T-cell (primary cell): Measurements from ENCODE around the gene TMEM245. TPM values are rescaled to one million over a fixed set of nuclear protein-coding genes. Genes with fewer than 3 reads are reported as not detected.

Source experiments
- ATAC-seq, 4 experiments: fragments of 200-7000 bp in 3 of 4; fragments of 150-1000 bp in 1 of 4; cut with Tn5 transposase; replicated peaks in 1 of 4; 1 replicate in 3 of 4; 2 replicates in 1 of 4; pipeline ENCODE4 v1.10.0; 2021; ENCODE audit warnings: moderate library complexity in 3 of 4, mild to moderate bottlenecking in 2 of 4, moderate number of reproducible peaks in 1 of 4
- CTCF ChIA-PET, 2 donors: fragments of 300-600 bp; sonication (Branson Sonifier 250); formaldehyde crosslinking; loops; one replicate each; lab custom pipeline; 2022; ENCODE audit warnings: antibody characterized with exemption in 2 of 2; lab: Charles Lee
- POLR2A ChIA-PET, 2 donors: fragments of 300-600 bp; sonication (Branson Sonifier 250); formaldehyde crosslinking; loops; one replicate each; lab custom pipeline; 2022; ENCODE audit warnings: antibody characterized with exemption in 2 of 2; lab: Charles Lee
- DNase-seq, 35 experiments: peaks; one replicate each; pipeline versions ENCODE4 v3.0.0 to v3.0.0-alpha.2; 2013 to 2023
- H3K27ac ChIP-seq: one replicate; pipeline ENCODE4 v1.5.1; 2013; ENCODE audit warnings: low read length
- H3K27me3 ChIP-seq, 2 experiments: replicated peaks in 1 of 2; 1 replicate in 1 of 2; 2 replicates in 1 of 2; pipeline versions ENCODE4 v1.6.1 to v1.7.0; 2013; ENCODE audit warnings: low read length in 1 of 2, mixed read lengths in 1 of 2; ENCODE audit not compliant: control insufficient read depth in 2 of 2, insufficient read depth in 2 of 2; ENCODE audit errors: extremely low read depth in 1 of 2
- H3K36me3 ChIP-seq, 2 donors: 1 replicate in 1 of 2; 2 replicates in 1 of 2; pipeline versions ENCODE4 v1.6.1 to v1.7.0; 2013; ENCODE audit warnings: low read length in 1 of 2; ENCODE audit not compliant: control insufficient read depth in 2 of 2, insufficient read depth in 1 of 2; ENCODE audit errors: extremely low read depth in 1 of 2
- H3K4me1 ChIP-seq, 2 experiments: 1 replicate in 1 of 2; 2 replicates in 1 of 2; pipeline versions ENCODE4 v1.6.1 to v1.7.0; 2013; ENCODE audit warnings: low read length in 2 of 2, mixed read lengths in 1 of 2; ENCODE audit not compliant: insufficient read depth in 2 of 2, control insufficient read depth in 1 of 2; ENCODE audit errors: extremely low read depth in 1 of 2
- H3K4me3 ChIP-seq, 2 donors: 1 replicate in 1 of 2; 2 replicates in 1 of 2; pipeline versions ENCODE4 v1.5.1 to v1.7.0; 2013; ENCODE audit warnings: mild to moderate bottlenecking in 2 of 2, low read length in 1 of 2, moderate library complexity in 1 of 2; ENCODE audit not compliant: control insufficient read depth in 1 of 2; ENCODE audit errors: extremely low read depth in 1 of 2
- H3K9me3 ChIP-seq: 2 replicates; pipeline ENCODE4 v1.7.0; 2013
- H3K27ac Mint-ChIP-seq, 2 donors: one replicate each; pipeline ENCODE4 v1.8.0; 2020 to 2021; ENCODE audit warnings: mild to moderate bottlenecking in 2 of 2, mixed read lengths in 2 of 2
- H3K27me3 Mint-ChIP-seq, 2 donors: one replicate each; pipeline ENCODE4 v1.8.0; 2021 to 2022; ENCODE audit warnings: mixed read lengths in 2 of 2
- H3K36me3 Mint-ChIP-seq: one replicate; pipeline ENCODE4 v1.8.0; 2021; ENCODE audit warnings: mixed read lengths
- H3K4me1 Mint-ChIP-seq, 3 donors: one replicate each; pipeline ENCODE4 v1.8.0; 2020 to 2022; ENCODE audit warnings: mixed read lengths in 3 of 3, mild to moderate bottlenecking in 1 of 3
- H3K4me3 Mint-ChIP-seq, 3 donors: one replicate each; pipeline ENCODE4 v1.8.0; 2020 to 2022; ENCODE audit warnings: mild to moderate bottlenecking in 3 of 3, mixed read lengths in 3 of 3, moderate library complexity in 3 of 3
- H3K9me3 Mint-ChIP-seq, 3 donors: one replicate each; pipeline ENCODE4 v1.8.0; 2020 to 2022; ENCODE audit warnings: mixed read lengths in 3 of 3
- WGBS: methylation state at CpG from one replicate; pipeline ENCODE4 v1.1.5; 2013; ENCODE audit warnings: missing lambda C conversion rate; ENCODE audit not compliant: insufficient coverage; 5-methylcytosine and 5-hydroxymethylcytosine counted together
- total RNA-seq, 35 experiments: library from RNA in 6 of 35; stranded (reverse) in 6 of 35; fragments of 120-200 nt in 1 of 35; gene quantifications; one replicate each; pipeline versions ENCODE4 v1.2.1 to v1.2.4 and lab custom pipeline; 2013 to 2026

The TMEM245 gene
- total RNA-seq, 5 donors from 2014 or later (not counting 1 experiment from before 2014, with no cell fraction given), result 32.5 to 68.1 (median 52.5) TPM

GRCh38 chr9:109120204-109120789 lies 550 bp upstream of the TMEM245 start:
- Mint-ChIP-seq H3K9me3 (no peaks in the 10 kb centered on the region), H3K27ac (peak overlapping the region in 1 of 2 donors; percentile 55), H3K36me3 (peaks cover 11% of the 10 kb centered on the region), H3K4me1 (peaks cover 33 to 39% (median 36%) of the 10 kb centered on the region in 3 donors), H3K4me3 (peak overlapping the region; percentile 93 to 96 (median 96)), H3K27me3 (no peaks in the 10 kb centered on the region)
- no peaks in the 10 kb centered on the region for H3K9me3 ChIP-seq
- ATAC-seq (no peak), DNase-seq (no peak)
- H3K4me1 ChIP-seq, result peaks cover 14 to 41% of the 10 kb centered on the region in 2 experiments
- 58% methylated on average over 4 of the region's 13 CpGs for WGBS
- CTCF ChIA-PET, result interaction anchor here in 1 of 2 donors (1.0 to 1.2 kb wide), 3 partner anchors 11 to 14 kb away, joined by 3 to 4 read pairs (median 3); no protein-coding TSS in a partner anchor
- H3K27ac ChIP-seq, result no peak overlapping the region
- no peak overlapping the region for H3K4me3 ChIP-seq
- H3K36me3 ChIP-seq, result no peaks in the 10 kb centered on the region
- POLR2A ChIA-PET, result interaction anchor here (0.6 to 1.1 kb wide), 3 partner anchors 9 to 26 kb away, joined by 3 read pairs; no protein-coding TSS in a partner anchor
- H3K27me3 ChIP-seq, result no peaks in the 10 kb centered on the region

GRCh38 chr9:109118808-109119438 lies 824 bp downstream of the TMEM245 start:
- Histone ChIP-seq H3K27me3 (no peaks in the 10 kb centered on the region), H3K36me3 (no peaks in the 10 kb centered on the region), H3K9me3 (no peaks in the 10 kb centered on the region), H3K4me3 (peak overlapping the region; percentile 78 to 90), H3K4me1 (peaks cover 16 to 46% of the 10 kb centered on the region in 2 experiments), H3K27ac (no peak overlapping the region)
- under 1% methylated on average over 29 of the region's 29 CpGs for WGBS
- peaks cover 47 to 52% (median 49%) of the 10 kb centered on the region in 3 donors for H3K4me1 Mint-ChIP-seq
- no peaks in the 10 kb centered on the region for H3K9me3 Mint-ChIP-seq
- ChIA-PET CTCF (interaction anchor here (0.7 to 1.2 kb wide), 3 partner anchors 9 to 10 kb away, joined by 3 read pairs; no protein-coding TSS in a partner anchor), POLR2A (interaction anchor here (1.1 to 1.7 kb wide), 2 partner anchors 8 to 22 kb away, joined by 3 to 5 read pairs; no protein-coding TSS in a partner anchor)
- ATAC-seq, result no peak
- H3K27me3 Mint-ChIP-seq, result no peaks in the 10 kb centered on the region
- peaks cover 21% of the 10 kb centered on the region for H3K36me3 Mint-ChIP-seq
- H3K4me3 Mint-ChIP-seq, result peak overlapping the region; percentile 93 to 96 (median 96)
- H3K27ac Mint-ChIP-seq, result peak overlapping the region; percentile 77 to 89
- no peak for DNase-seq

- WGBS, result 0% methylated on average over 1 of the region's 14 CpGs
- no peak overlapping the region for H3K27ac ChIP-seq
These were observed 1.6 kb downstream of the TMEM245 start for GRCh38 chr9:109117856-109118807.

GRCh38 chr9:109115931-109116526 lies 3.7 kb downstream of the TMEM245 start:
- no peaks in the 10 kb centered on the region for H3K27me3 Mint-ChIP-seq
- peak overlapping the region; percentile 9 to 70 for H3K27ac Mint-ChIP-seq
- peaks cover 75 to 80% (median 78%) of the 10 kb centered on the region in 3 donors for H3K4me1 Mint-ChIP-seq
- ATAC-seq, result no peak
- POLR2A ChIA-PET, result no interaction called here
- Histone ChIP-seq H3K4me3 (no peak overlapping the region), H3K9me3 (no peaks in the 10 kb centered on the region), H3K36me3 (no peaks in the 10 kb centered on the region), H3K27ac (no peak overlapping the region), H3K4me1 (peaks cover 21 to 56% of the 10 kb centered on the region in 2 experiments), H3K27me3 (no peaks in the 10 kb centered on the region)
- no peaks in the 10 kb centered on the region for H3K9me3 Mint-ChIP-seq
- CTCF ChIA-PET, result no interaction called here
- no CpG with 5 or more reads among the region's 3 CpGs for WGBS
- peaks cover 21% of the 10 kb centered on the region for H3K36me3 Mint-ChIP-seq
- H3K4me3 Mint-ChIP-seq, result peak overlapping the region; percentile 53 to 96 (median 93)
- DNase-seq, result no peak

More at GRCh38 chr9:109117856-109118807, 1.6 kb downstream of the TMEM245 start:
- H3K27ac Mint-ChIP-seq, result peak overlapping the region; percentile 77 to 89
- no peaks in the 10 kb centered on the region for H3K27me3 Mint-ChIP-seq
- H3K27me3 ChIP-seq, result no peaks in the 10 kb centered on the region
- H3K36me3 Mint-ChIP-seq, result peaks cover 21% of the 10 kb centered on the region
- H3K9me3 ChIP-seq, result no peaks in the 10 kb centered on the region
- ChIA-PET POLR2A (interaction anchor here (0.8 to 1.7 kb wide), 3 partner anchors 18 to 104 kb away, joined by 3 to 5 read pairs (median 4); no protein-coding TSS in a partner anchor), CTCF (interaction anchor here (0.7 to 1.2 kb wide), 2 partner anchors 9 kb away, joined by 3 read pairs; no protein-coding TSS in a partner anchor)
- peak overlapping the region; percentile 93 to 96 (median 96) for H3K4me3 Mint-ChIP-seq
- ATAC-seq, result peak in 2 of 4 experiments; percentile 10 to 24
- peak overlapping the region; percentile 78 to 90 for H3K4me3 ChIP-seq
- H3K36me3 ChIP-seq, result no peaks in the 10 kb centered on the region
- peaks cover 54 to 60% (median 57%) of the 10 kb centered on the region in 3 donors for H3K4me1 Mint-ChIP-seq
- DNase-seq, result peak in 16 of 35 experiments; percentile 2 to 55 (median 16)
- H3K9me3 Mint-ChIP-seq, result no peaks in the 10 kb centered on the region
- H3K4me1 ChIP-seq, result peaks cover 16 to 46% of the 10 kb centered on the region in 2 experiments

GRCh38 chr9:109114670-109115069 lies 5.1 kb downstream of the TMEM245 start:
- H3K4me3 ChIP-seq, result no peak overlapping the region
- Mint-ChIP-seq H3K4me1 (peaks cover 84 to 87% (median 86%) of the 10 kb centered on the region in 3 donors), H3K4me3 (peak overlapping the region; percentile 25 to 59 (median 52)), H3K27ac (peak overlapping the region; percentile 68 to 81), H3K27me3 (no peaks in the 10 kb centered on the region), H3K9me3 (no peaks in the 10 kb centered on the region), H3K36me3 (peaks cover 21% of the 10 kb centered on the region)
- ChIA-PET CTCF (no interaction called here), POLR2A (interaction anchor here in 1 of 2 donors (0.7 kb wide), 1 partner anchor 361 kb away, joined by 3 read pairs; no protein-coding TSS in a partner anchor)
- no peaks in the 10 kb centered on the region for H3K36me3 ChIP-seq
- 60% methylated on average over 1 of the region's 3 CpGs for WGBS
- no peaks in the 10 kb centered on the region for H3K9me3 ChIP-seq
- ATAC-seq (no peak), DNase-seq (no peak)
- no peak overlapping the region for H3K27ac ChIP-seq
- peaks cover 31 to 54% of the 10 kb centered on the region in 2 experiments for H3K4me1 ChIP-seq
- no peaks in the 10 kb centered on the region for H3K27me3 ChIP-seq
